Measurements from ENCODE around the gene AZI2.

The AZI2 gene

GRCh38 chr3:28300345-28300962 is 48.2 kb downstream of the AZI2 start:
- DNase-seq (ENCODE audit: low read depth): no peak

- DNase-seq (ENCODE audit: low read depth): no peak
Observed at GRCh38 chr3:28299705-28300104, 48.9 kb downstream of the AZI2 start.

- no peak for DNase-seq (ENCODE audit: low read depth)
Observed at GRCh38 chr3:28295898-28296490, 52.6 kb downstream of the AZI2 start.

GRCh38 chr3:28294667-28295413 is 53.8 kb downstream of the AZI2 start:
- no peak for DNase-seq (ENCODE audit: low read depth)

- no peak for DNase-seq (ENCODE audit: low read depth)
Observed at GRCh38 chr3:28292622-28293021, 56.0 kb downstream of the AZI2 start.

DNA sequence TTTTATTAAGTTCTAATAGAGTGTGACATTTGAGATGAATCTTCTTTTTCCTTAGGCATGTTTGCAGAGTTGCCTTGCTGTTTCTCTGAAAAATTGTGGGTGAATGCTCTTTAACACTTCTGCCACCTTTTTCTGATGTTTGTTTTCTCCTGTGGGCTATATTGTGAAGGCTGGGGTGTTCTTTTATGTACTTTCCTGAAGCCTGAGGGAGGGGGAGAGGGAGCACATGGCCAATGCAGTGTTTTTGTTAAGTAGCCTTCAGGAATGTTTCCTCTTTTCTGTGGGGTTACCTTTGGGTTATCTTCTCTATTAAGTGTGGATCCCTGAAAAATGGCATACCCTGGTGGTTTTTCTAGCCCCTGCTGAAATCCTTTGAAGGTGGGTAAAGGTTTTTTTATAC is 57.0 kb downstream of the AZI2 start:
- DNase-seq (ENCODE audit: low read depth): no peak

DNA sequence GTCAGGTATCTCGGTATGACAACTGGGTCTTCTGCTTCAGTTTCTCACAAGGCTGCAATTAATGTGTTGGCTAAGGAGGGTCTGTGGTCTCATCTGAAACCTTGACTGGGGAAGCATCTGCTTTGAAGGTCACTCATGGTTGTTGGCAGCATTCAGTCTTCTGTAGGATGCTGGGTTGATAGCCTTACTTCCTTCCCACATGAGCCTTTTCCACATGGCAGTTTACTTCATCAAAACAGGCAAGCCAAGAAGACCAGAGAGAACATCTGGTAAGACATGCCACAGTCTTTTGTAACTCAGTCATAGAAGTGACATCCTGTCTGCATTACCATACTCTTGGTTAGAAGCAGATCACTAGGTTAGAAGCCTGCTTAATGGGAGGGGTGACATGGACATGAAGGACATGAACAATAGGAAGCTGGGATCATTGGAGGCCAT is 57.7 kb downstream of the AZI2 start:
- DNase-seq (ENCODE audit: low read depth): no peak

GRCh38 chr3:28287046-28287445 is 61.6 kb downstream of the AZI2 start:
- no peak for DNase-seq (ENCODE audit: low read depth)

DNA sequence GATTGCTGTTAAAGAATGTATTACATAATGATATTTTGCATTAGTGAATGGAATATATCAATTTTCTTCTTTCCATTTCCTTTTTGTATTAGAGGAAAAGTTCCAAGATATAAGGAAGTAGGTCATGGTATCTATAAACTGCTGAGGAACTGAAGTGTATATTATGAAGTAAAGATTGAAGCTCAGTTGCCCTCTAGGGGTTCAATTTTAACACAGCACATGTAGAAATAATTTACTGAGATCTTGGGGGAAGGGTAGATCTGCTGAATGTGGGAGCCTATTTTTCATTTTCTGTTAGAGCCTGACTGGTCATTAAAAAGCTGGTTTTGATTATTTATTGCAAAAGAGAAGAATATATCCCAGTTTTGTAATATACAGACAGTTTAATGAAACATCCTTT is 62.0 kb downstream of the AZI2 start:
- no peak for DNase-seq (ENCODE audit: low read depth)

DNA sequence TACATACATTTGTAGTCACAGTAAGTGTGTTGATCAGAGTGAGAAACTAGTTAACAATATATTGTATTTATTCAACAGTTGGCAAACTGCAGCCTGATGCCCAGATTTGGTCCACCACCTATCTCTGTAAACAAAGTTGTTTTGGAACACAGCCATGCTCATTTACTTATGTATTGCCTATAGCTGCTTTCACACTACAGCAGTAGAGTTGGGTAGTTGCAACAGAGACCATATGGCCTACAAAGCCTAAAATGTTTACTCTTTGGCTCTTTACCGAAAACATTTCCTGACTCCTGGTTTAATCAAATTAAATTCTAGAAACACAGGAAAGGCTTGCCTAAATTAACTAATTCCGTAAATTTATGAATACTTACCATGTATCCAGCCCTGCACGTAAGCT is 67.8 kb downstream of the AZI2 start:
- no peak for DNase-seq (ENCODE audit: low read depth)

DNA sequence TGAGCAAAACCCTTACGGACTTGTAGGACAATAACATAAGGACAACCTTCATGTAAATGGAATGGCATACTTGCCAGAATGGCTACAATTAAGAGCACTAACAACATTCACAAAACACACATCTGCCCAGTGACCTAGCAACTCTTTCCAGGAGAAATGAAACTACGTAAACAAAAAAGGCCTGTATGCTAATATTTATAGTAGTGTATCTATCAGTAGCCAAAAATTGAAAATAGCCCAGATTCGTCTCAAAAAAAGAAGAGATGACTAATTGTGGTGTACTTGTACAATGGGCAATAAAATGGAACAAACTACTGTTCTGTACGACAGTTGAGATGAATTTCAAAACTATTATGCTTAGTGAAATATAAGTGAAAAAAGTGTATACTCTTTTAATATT is 68.9 kb downstream of the AZI2 start:
- no peak for DNase-seq (ENCODE audit: low read depth)

GRCh38 chr3:28278918-28279317 is 69.7 kb downstream of the AZI2 start:
- DNase-seq (ENCODE audit: low read depth): no peak

GRCh38 chr3:28273837-28274236 is 74.8 kb downstream of the AZI2 start:
- DNase-seq (ENCODE audit: low read depth): no peak
